ENCODE measurements around the gene KCTD20.

KCTD20 gene

GRCh38 chr6:36455486-36456027 lies 12.8 kb downstream of the KCTD20 start:
- no peak for TF ChIP-seq REST (IDR thresholded peaks at IDR 0.05; ENCODE audit: insufficient read depth in 1 of 2, low read depth in 2 of 2, low read length in 2 of 2)
- TF ChIP-seq TAF1 (IDR thresholded peaks at IDR 0.05; ENCODE audit: borderline replicate concordance, insufficient read depth, low read length) = no peak
- TF ChIP-seq FOXP2 (optimal IDR thresholded peaks at IDR 0.05; ENCODE audit: borderline replicate concordance, extremely low read depth, extremely low read length, insufficient read depth) = no peak
- TF ChIP-seq POLR2AphosphoS5 (IDR thresholded peaks at IDR 0.05; ENCODE audit: low read depth, low read length) = no peak
- TF ChIP-seq SIN3A (IDR thresholded peaks at IDR 0.05; ENCODE audit: borderline replicate concordance, insufficient read depth, low read length) = no peak

GRCh38 chr6:36459501-36459900 lies 16.7 kb downstream of the KCTD20 start:
- no peak for TF ChIP-seq POLR2AphosphoS5 (IDR thresholded peaks at IDR 0.05; ENCODE audit: low read depth, low read length)
- TF ChIP-seq REST (IDR thresholded peaks at IDR 0.05; ENCODE audit: insufficient read depth in 1 of 2, low read depth in 2 of 2, low read length in 2 of 2) = no peak
- TF ChIP-seq FOXP2 (optimal IDR thresholded peaks at IDR 0.05; ENCODE audit: borderline replicate concordance, extremely low read depth, extremely low read length, insufficient read depth) = no peak
- TF ChIP-seq SIN3A (IDR thresholded peaks at IDR 0.05; ENCODE audit: borderline replicate concordance, insufficient read depth, low read length) = no peak
- no peak for TF ChIP-seq TAF1 (IDR thresholded peaks at IDR 0.05; ENCODE audit: borderline replicate concordance, insufficient read depth, low read length)

GRCh38 chr6:36460916-36461315 lies 18.1 kb downstream of the KCTD20 start:
- no peak for TF ChIP-seq TAF1 (IDR thresholded peaks at IDR 0.05; ENCODE audit: borderline replicate concordance, insufficient read depth, low read length)
- TF ChIP-seq SIN3A (IDR thresholded peaks at IDR 0.05; ENCODE audit: borderline replicate concordance, insufficient read depth, low read length) = no peak
- no peak for TF ChIP-seq REST (IDR thresholded peaks at IDR 0.05; ENCODE audit: insufficient read depth in 1 of 2, low read depth in 2 of 2, low read length in 2 of 2)
- TF ChIP-seq POLR2AphosphoS5 (IDR thresholded peaks at IDR 0.05; ENCODE audit: low read depth, low read length) = no peak
- no peak for TF ChIP-seq FOXP2 (optimal IDR thresholded peaks at IDR 0.05; ENCODE audit: borderline replicate concordance, extremely low read depth, extremely low read length, insufficient read depth)

- no peak for TF ChIP-seq REST (IDR thresholded peaks at IDR 0.05; ENCODE audit: insufficient read depth in 1 of 2, low read depth in 2 of 2, low read length in 2 of 2)
- no peak for TF ChIP-seq FOXP2 (optimal IDR thresholded peaks at IDR 0.05; ENCODE audit: borderline replicate concordance, extremely low read depth, extremely low read length, insufficient read depth)
- no peak for TF ChIP-seq TAF1 (IDR thresholded peaks at IDR 0.05; ENCODE audit: borderline replicate concordance, insufficient read depth, low read length)
Observed at GRCh38 chr6:36461646-36462045, 18.8 kb downstream of the KCTD20 start.

- no peak for TF ChIP-seq REST (IDR thresholded peaks at IDR 0.05; ENCODE audit: insufficient read depth in 1 of 2, low read depth in 2 of 2, low read length in 2 of 2)
- no peak for TF ChIP-seq POLR2AphosphoS5 (IDR thresholded peaks at IDR 0.05; ENCODE audit: low read depth, low read length)
- TF ChIP-seq FOXP2 (optimal IDR thresholded peaks at IDR 0.05; ENCODE audit: borderline replicate concordance, extremely low read depth, extremely low read length, insufficient read depth) = no peak
- TF ChIP-seq SIN3A (IDR thresholded peaks at IDR 0.05; ENCODE audit: borderline replicate concordance, insufficient read depth, low read length) = no peak
- no peak for TF ChIP-seq TAF1 (IDR thresholded peaks at IDR 0.05; ENCODE audit: borderline replicate concordance, insufficient read depth, low read length)
Observed at GRCh38 chr6:36463676-36464075, 20.9 kb downstream of the KCTD20 start.

All from PFSK-1 (cell line).